Neural cell (in vitro differentiated cells): ENCODE measurements around the gene NFU1.

ENCODE experiments used
- EZH2 ChIP-seq: fragments of 200-600, 300-800 bp; shearing (Covaris generic), sonication (generic); IDR thresholded peaks from 2 replicates; pipeline ENCODE4 v1.6.1; 2014; ENCODE audit warnings: antibody characterized with exemption, low read length, borderline replicate concordance, mild to moderate bottlenecking; ENCODE audit not compliant: insufficient read depth, poor library complexity, severe bottlenecking
- MXI1 ChIP-seq: fragments of 450-650 bp; conservative IDR thresholded peaks from 2 replicates; pipeline ENCODE4 v1.6.1; 2014; ENCODE audit warnings: antibody characterized with exemption, mild to moderate bottlenecking; ENCODE audit not compliant: poor library complexity, severe bottlenecking
- POLR2AphosphoS5 ChIP-seq: IDR thresholded peaks from 2 replicates; pipeline ENCODE4 v1.6.1; 2012
- RAD21 ChIP-seq: fragments of 450-650 bp; conservative IDR thresholded peaks from 2 replicates; pipeline ENCODE4 v1.6.1; 2014; ENCODE audit warnings: antibody characterized with exemption, mild to moderate bottlenecking, moderate library complexity
- SMC3 ChIP-seq: fragments of 450-650 bp; conservative IDR thresholded peaks from 2 replicates; pipeline ENCODE4 v1.6.1; 2014; ENCODE audit warnings: antibody characterized with exemption, mild to moderate bottlenecking, moderate library complexity; ENCODE audit not compliant: poor library complexity
- TF ChIP-seq, protein P1 (sequence below): fragments of 450-650 bp; IDR thresholded peaks from 2 replicates; pipeline ENCODE4 v1.5.1; 2014; ENCODE audit warnings: antibody characterized with exemption, mild to moderate bottlenecking, moderate library complexity; ENCODE audit not compliant: poor library complexity, severe bottlenecking
- TF ChIP-seq, protein P2 (sequence below): IDR thresholded peaks from 2 replicates; pipeline ENCODE4 v1.6.1; 2012; ENCODE audit warnings: borderline replicate concordance

DNA sequence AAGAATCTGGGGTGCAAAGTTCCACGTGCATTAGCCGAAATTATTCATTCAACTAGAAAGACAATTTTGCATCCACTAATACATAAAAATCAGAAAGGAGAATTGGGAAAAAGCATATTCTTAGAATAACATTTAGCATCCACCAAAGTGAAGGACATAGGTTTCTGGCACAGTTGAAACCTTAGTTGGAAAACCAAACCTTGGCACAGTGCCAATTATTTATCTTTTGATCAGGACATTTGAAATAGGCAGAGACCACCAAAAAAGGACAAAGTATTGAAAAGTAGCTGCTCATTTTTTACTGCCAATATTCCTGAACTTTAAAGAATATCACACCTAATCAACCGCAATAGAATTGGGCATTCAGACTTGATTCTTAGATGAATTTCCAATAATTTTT lies 25.5 kb upstream of the NFU1 start:
- TF ChIP-seq, protein P1, sequence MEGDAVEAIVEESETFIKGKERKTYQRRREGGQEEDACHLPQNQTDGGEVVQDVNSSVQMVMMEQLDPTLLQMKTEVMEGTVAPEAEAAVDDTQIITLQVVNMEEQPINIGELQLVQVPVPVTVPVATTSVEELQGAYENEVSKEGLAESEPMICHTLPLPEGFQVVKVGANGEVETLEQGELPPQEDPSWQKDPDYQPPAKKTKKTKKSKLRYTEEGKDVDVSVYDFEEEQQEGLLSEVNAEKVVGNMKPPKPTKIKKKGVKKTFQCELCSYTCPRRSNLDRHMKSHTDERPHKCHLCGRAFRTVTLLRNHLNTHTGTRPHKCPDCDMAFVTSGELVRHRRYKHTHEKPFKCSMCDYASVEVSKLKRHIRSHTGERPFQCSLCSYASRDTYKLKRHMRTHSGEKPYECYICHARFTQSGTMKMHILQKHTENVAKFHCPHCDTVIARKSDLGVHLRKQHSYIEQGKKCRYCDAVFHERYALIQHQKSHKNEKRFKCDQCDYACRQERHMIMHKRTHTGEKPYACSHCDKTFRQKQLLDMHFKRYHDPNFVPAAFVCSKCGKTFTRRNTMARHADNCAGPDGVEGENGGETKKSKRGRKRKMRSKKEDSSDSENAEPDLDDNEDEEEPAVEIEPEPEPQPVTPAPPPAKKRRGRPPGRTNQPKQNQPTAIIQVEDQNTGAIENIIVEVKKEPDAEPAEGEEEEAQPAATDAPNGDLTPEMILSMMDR, result no peak
- no peak for TF ChIP-seq RAD21
- no peak for TF ChIP-seq MXI1
- no peak for TF ChIP-seq SMC3
- no peak for TF ChIP-seq EZH2
- TF ChIP-seq POLR2AphosphoS5, result no peak
- TF ChIP-seq, protein P2, sequence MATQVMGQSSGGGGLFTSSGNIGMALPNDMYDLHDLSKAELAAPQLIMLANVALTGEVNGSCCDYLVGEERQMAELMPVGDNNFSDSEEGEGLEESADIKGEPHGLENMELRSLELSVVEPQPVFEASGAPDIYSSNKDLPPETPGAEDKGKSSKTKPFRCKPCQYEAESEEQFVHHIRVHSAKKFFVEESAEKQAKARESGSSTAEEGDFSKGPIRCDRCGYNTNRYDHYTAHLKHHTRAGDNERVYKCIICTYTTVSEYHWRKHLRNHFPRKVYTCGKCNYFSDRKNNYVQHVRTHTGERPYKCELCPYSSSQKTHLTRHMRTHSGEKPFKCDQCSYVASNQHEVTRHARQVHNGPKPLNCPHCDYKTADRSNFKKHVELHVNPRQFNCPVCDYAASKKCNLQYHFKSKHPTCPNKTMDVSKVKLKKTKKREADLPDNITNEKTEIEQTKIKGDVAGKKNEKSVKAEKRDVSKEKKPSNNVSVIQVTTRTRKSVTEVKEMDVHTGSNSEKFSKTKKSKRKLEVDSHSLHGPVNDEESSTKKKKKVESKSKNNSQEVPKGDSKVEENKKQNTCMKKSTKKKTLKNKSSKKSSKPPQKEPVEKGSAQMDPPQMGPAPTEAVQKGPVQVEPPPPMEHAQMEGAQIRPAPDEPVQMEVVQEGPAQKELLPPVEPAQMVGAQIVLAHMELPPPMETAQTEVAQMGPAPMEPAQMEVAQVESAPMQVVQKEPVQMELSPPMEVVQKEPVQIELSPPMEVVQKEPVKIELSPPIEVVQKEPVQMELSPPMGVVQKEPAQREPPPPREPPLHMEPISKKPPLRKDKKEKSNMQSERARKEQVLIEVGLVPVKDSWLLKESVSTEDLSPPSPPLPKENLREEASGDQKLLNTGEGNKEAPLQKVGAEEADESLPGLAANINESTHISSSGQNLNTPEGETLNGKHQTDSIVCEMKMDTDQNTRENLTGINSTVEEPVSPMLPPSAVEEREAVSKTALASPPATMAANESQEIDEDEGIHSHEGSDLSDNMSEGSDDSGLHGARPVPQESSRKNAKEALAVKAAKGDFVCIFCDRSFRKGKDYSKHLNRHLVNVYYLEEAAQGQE, result no peak
